CD4-positive, alpha-beta T cell treated with Interleukin-4 for 4 hours (primary cell): Measurements from ENCODE around the gene MPDU1.
A peak's percentile ranks its signal among the peaks of the same experiment; 100 is the strongest.

Source experiments
- DNase-seq: peaks from one replicate; pipeline ENCODE4 v3.0.0-alpha.2; 2020

MPDU1 gene

DNA sequence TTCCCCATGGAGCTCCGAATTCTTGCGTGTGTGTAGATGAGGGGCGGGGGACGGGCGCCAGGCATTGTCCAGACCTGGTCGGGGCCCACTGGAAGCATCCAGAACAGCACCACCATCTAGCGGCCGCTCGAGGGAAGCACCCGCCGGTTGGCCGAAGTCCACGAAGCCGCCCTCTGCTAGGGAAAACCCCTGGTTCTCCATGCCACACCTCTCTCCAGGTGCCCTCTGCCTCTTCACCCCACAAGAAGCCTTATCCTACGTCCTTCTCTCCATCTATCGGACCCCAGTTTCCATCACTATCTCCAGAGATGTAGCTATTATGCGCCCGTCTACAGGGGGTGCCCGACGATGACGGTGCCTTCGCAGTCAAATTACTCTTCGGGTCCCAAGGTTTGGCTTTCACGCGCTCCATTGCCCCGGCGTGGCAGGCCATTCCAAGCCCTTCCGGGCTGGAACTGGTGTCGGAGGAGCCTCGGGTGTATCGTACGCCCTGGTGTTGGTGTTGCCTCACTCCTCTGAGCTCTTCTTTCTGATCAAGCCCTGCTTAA lies 22.6 kb upstream of the MPDU1 start:
- peak; percentile 78 for DNase-seq

DNA sequence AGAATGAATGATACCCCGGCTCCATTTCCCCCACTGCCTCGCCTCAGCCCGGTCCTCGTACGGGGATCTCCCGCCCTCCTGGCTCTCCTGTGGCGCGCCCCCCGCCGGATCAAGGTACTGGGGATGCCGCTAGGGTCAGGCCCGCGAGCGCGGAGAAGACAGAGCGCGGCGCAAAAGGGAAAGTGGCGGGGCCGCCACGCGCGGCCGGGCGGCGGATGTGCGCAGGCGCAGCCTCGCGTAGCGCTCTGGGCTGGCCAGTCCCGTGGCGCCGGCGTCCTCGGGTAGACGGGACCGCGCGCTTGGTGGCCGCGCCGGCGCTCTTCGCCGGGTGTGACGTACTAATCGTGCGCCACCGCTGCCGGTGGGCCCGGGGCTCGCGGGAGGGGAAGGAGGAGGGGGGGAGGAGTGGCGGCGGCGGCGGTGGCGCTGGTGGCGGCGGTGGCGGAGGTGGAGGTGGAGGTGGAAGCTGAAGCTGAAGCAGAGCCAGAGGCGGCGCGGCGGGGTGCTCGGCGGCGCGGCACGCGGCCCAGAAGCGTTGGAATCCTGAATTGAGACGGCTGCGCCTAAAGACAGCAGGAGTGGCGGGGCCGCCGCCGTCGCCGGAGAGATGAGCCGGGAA lies 22.0 kb upstream of the MPDU1 start, which contains the start of gene SENP3:
Gene SENP3 (plus strand): TSS at position 331 of the 619 bp plus-strand sequence. CDS start 1,158 bp downstream, outside the sequence.
- peak; percentile 88 for DNase-seq

GRCh38 chr17:7562208-7562605 lies 21.4 kb upstream of the MPDU1 start:
- no peak for DNase-seq

DNA sequence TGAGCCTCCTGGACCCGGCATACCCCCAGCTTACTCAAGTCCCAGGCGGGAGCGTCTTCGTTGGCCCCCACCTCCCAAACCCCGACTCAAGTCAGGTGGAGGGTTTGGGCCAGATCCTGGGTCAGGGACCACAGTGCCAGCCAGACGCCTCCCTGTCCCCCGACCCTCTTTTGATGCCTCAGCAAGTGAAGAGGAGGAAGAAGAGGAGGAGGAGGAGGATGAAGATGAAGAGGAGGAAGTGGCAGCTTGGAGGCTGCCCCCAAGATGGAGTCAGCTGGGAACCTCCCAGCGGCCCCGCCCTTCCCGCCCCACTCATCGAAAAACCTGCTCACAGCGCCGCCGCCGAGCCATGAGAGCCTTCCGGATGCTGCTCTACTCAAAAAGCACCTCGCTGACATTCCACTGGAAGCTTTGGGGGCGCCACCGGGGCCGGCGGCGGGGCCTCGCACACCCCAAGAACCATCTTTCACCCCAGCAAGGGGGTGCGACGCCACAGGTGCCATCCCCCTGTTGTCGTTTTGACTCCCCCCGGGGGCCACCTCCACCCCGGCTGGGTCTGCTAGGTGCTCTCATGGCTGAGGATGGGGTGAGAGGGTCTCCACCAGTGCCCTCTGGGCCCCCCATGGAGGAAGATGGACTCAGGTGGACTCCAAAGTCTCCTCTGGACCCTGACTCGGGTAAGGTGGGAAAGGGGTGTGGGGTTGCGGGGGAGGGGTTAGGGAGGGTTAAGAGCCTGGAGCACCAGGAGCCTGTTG lies 20.4 kb upstream of the MPDU1 start:
- no peak for DNase-seq

DNA sequence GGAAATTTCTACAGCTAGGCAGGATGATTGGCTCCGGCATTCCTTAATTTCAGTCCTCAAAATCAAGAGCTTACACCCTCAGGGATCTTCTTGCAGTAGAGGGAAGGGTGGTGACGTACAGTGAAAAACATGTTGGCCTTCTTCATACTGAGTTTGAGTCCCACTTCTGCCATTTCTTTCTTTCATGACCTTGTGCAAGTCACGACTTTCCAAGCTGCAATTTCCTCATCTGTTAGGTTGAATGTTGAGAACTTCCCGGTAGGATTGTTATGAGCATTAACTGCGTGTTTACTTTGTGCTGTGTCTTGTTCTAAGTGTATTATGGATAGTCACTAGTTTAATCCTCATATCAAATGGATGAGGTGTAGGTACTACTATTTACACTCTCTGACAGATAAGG lies 14.1 kb upstream of the MPDU1 start:
- no peak for DNase-seq

DNA sequence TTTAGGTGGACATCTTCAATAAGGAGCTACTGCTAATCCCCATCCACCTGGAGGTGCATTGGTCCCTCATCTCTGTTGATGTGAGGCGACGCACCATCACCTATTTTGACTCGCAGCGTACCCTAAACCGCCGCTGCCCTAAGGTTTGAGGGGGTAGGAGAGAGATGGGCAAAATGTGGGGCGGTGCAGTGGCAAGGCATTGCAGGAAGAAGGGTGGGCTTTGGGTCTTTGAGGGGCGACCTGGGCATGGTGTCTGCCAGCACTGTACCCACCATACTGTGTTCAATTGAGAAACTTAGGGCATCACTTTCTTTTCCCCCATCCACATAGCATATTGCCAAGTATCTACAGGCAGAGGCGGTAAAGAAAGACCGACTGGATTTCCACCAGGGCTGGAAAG lies 13.3 kb upstream of the MPDU1 start:
- no peak for DNase-seq

- DNase-seq, result no peak
These were observed 11.4 kb upstream of the MPDU1 start for GRCh38 chr17:7572338-7572587.

DNA sequence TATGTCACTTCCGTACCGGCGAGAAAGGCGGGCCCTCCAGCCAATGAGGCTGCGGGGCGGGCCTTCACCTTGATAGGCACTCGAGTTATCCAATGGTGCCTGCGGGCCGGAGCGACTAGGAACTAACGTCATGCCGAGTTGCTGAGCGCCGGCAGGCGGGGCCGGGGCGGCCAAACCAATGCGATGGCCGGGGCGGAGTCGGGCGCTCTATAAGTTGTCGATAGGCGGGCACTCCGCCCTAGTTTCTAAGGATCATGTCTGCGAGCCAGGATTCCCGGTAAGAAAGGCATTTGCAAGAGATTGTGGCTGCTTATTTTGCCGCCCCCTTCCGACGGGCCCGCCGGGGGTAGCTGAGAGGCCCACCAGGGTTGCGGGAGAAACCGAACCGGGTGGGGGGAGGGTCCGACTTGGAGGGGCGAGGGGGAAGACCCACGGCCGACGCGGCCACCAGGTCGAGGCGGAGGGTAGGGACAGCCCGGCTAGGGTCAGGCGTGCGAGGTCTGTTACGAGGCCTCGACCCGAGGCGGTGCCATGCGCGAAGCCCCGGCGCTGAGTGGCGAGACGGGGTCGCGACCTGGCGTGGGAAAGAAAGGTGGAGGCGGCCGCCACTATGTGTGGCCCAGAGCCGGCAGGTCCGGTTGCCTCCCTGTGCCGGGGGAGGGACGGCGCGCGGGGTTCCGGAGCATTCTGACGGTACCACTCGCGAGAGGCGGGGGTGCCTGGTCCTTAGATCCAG lies 10.9 kb upstream of the MPDU1 start:
- peak; percentile 100 for DNase-seq

GRCh38 chr17:7573324-7574080 lies 10.2 kb upstream of the MPDU1 start:
- peak; percentile 93 for DNase-seq

GRCh38 chr17:7574176-7574953 lies 9.3 kb upstream of the MPDU1 start:
- DNase-seq, result no peak

DNA sequence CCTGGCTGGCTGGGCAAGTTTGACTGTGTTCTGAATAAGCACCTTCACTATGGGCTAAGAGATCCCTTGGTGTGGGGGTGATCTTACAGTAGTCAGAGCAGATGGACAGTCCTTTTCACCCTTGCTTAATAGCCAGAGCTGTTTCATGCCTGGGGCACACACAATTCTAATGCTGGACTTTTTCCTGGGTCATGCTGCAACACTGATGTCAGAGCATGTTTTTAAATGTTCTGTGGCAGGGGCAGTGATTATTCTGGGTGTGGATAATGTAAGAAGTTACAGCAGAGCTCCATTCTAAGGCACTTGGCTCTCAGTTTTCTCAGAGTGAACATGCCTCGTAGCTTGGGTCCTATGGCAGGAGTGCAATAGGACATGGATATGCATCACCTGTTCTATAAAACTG lies 8.2 kb upstream of the MPDU1 start:
- no peak for DNase-seq

GRCh38 chr17:7575959-7576358 lies 7.7 kb upstream of the MPDU1 start:
- no peak for DNase-seq

GRCh38 chr17:7576432-7576937 lies 7.2 kb upstream of the MPDU1 start:
- DNase-seq, result no peak

GRCh38 chr17:7577327-7578199 lies 6.1 kb upstream of the MPDU1 start:
- DNase-seq, result no peak

DNA sequence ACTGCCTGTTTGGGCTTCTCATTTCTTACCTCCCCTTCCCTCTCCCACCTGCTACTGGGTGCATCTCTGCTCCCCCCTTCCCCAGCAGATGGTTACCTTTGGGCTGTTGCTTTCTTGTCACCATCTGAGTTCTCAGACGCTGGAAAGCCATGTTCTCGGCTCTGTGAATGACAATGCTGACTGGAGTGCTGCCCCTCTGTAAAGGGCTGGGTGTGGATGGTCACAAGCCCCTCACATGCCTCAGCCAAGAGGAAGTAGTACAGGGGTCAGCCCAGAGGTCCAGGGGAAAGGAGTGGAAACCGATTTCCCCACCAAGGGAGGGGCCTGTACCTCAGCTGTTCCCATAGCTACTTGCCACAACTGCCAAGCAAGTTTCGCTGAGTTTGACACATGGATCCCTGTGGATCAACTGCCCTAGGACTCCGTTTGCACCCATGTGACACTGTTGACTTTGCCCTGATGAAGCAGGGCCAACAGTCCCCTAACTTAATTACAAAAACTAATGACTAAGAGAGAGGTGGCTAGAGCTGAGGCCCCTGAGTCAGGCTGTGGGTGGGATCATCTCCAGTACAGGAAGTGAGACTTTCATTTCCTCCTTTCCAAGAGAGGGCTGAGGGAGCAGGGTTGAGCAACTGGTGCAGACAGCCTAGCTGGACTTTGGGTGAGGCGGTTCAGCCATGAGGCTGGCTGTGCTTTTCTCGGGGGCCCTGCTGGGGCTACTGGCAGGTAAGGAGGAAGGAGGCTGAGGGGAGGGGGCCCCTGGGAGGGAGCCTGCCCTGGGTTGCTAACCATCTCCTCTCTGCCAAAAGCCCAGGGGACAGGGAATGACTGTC lies 4.4 kb upstream of the MPDU1 start, which contains the start of gene CD68:
Gene CD68 (plus strand): TSS at position 638 of the 833 bp plus-strand sequence. CDS start 40 bp downstream, at position 678.
- peak; percentile 75 for DNase-seq

GRCh38 chr17:7579834-7580603 lies 3.6 kb upstream of the MPDU1 start:
- DNase-seq, result no peak

DNA sequence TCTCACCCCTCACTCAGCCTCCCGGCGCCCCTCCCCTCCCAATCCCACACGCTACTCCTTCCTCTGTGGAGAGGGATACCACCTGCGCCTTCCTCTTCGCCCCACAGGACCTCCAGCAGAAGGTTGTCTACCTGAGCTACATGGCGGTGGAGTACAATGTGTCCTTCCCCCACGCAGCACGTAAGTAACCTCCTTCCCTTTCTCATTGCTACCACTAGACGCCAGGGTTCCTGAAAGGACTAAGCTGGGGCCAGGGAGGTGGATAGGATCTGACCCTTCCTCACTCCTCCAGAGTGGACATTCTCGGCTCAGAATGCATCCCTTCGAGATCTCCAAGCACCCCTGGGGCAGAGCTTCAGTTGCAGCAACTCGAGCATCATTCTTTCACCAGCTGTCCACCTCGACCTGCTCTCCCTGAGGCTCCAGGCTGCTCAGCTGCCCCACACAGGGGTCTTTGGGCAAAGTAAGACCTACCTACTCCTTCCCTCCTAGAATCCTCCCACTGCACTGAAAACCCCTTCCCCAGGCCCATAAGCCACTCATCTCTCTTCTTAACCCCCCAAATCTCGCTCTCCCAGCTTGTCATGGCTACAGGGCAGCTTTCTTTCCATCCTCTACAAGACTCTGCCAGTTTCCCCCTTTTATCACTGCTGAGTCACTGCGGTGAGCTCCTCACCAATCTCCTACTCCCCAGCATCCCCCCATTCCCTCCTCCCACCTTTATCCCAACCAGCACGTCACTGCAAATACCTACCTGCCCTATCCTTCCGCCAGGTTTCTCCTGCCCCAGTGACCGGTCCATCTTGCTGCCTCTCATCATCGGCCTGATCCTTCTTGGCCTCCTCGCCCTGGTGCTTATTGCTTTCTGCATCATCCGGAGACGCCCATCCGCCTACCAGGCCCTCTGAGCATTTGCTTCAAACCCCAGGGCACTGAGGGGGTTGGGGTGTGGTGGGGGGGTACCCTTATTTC lies 2.8 kb upstream of the MPDU1 start:
- DNase-seq, result no peak
